Parietal lobe (tissue), 2 donors: Measurements from ENCODE around the gene NBEAL1. TPM values are rescaled to one million over a fixed set of nuclear protein-coding genes. Genes with fewer than 3 reads are reported as not detected.

Experiments used
- small RNA-seq: library from RNA; depleted of rRNA; stranded (forward); fragments of <200 nt; gene quantifications from one replicate; pipeline ENCODE3, GENCODE V24; 2014; ENCODE audit warnings: low replicate concordance
- total RNA-seq: library from RNA; depleted of rRNA; stranded (reverse); fragments of >200 nt; gene quantifications from one replicate; pipeline ENCODE4 v1.2.3, GENCODE V29; 2014

NBEAL1 gene
- total RNA-seq: 107 TPM

DNA sequence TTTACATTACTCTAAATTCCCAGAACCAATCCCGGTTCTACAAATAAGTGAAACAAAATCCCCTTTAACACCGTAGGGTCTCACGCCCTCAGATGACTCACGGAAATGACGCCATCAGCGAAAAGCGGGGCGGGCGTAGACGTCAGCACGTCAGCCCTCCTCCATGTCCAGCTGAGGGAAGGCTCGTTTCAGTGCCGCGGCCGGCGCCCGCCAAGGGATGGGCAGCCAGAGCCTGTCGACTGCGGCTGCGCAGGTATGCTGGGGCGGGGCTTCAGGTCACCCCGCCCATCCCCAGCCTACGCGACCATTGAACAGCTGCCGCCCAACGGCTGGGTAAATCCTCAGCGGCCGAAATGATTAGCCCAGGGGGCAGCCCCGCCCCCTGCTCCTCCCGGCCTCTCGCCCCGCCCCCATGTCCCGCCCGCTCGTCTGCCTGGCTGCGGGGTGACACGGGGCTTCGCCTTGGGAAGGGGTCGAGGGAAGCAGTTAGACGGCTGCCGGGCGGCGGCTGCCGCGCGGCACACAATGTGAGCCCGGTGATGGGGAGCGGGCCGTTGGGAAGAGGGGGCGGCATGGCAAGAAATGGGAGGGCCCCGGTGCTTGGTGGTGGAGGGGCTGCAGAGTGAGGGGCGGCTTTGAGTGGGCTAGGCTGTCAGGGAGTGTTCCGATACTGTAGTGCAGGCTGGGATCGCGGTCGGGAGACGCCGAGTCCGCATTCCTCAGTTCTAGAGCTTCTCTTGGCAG, at the start of gene NBEAL1:
TSS of gene NBEAL1 (plus strand) at position 420 of the 744 bp plus-strand sequence. CDS start 1,510 bp downstream, outside the sequence.

DNA sequence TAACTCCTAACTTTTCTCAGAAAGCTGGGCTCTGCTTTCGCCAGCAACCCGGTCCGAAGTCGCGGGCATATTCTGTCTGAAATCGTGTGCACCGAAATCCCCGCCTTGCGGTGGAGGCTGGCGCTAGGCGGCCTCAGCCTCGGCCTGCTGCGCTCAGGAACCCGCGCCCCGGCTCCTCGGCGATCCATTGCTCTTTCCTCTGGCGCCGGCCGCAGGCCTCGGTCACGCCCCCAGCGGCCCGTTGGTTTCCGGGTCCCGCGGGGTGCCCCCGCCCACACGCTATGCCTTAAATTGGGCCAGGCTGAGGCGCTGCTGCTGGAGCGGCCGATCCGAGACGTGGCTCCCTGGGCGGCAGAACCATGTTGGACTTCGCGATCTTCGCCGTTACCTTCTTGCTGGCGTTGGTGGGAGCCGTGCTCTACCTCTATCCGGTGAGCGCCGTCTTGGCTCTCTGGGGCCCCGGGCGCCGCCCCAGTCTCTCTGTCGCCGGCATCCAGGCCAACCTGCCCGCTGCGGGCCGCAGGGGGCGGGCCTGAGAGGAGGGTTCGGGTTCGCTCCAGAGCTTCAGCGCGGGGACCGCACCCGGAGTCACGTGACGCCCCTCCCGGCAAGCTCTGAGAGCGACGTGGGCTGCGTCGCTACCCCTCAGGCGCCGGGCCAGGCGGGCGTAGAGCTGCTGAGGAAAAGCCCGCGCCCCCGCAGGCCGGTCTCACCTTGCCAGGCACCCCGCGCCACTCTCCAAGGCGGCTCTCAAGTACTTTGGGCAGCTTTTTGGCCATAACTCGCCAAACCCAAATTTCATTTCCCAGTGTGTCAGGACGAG, 224.2 kb downstream of the NBEAL1 start, which contains the start of gene CYP20A1:
TSS of gene CYP20A1 (plus strand) at position 315 of the 823 bp plus-strand sequence. CDS start at position 360, 45 bp downstream.

Small RNA genes within 50 kb of the gene (small RNA-seq; reads per million reads assigned to genes)
- not detected for gene AC010900.2
- gene RF00408: not detected
- gene RN7SL670P: not detected

Other genes with a start within 250 kb of the NBEAL1 start
- 230 TPM for gene ICA1L, start 143.1 kb upstream of the NBEAL1 start, total RNA-seq
- 26.6 TPM for gene WDR12, start 103.2 kb upstream of the NBEAL1 start, total RNA-seq
- gene CARF, start 102.6 kb upstream of the NBEAL1 start, total RNA-seq: 22.5 TPM
- 22.5 TPM for gene CYP20A1, start 224.1 kb downstream of the NBEAL1 start, total RNA-seq